Measurements from ENCODE around the gene FXYD6. TPM values are rescaled to one million over a fixed set of nuclear protein-coding genes. Genes with fewer than 3 reads are reported as not detected.

FXYD6 gene
- total RNA-seq, 2 donors from 2014 or later = 0.17 to 0.25 TPM

GRCh38 chr11:117888139-117888566, 11.7 kb upstream of the FXYD6 start:
- ATAC-seq (replicated peaks in 1 of 2) = no peak
- H3K27me3 Mint-ChIP-seq (ENCODE audit: low read depth) = peaks cover 12% of the 10 kb centered on the region
- peaks cover 6% of the 10 kb centered on the region for H3K4me1 Mint-ChIP-seq (ENCODE audit: low read depth)
- H3K9me3 Mint-ChIP-seq = peaks cover 0 to 6% of the 10 kb centered on the region in 2 donors
- peaks cover 0 to 2% of the 10 kb centered on the region in 2 donors for H3K36me3 Mint-ChIP-seq (ENCODE audit: insufficient read depth in 2 of 2)
- H3K4me3 Mint-ChIP-seq = no peak overlapping the region
- no peak overlapping the region for H3K27ac Mint-ChIP-seq
- DNase-seq = no peak

- H3K9me3 Mint-ChIP-seq = peaks cover 0 to 4% of the 10 kb centered on the region in 2 donors
- no peak overlapping the region for H3K4me3 Mint-ChIP-seq
- ATAC-seq (replicated peaks in 1 of 2) = no peak
- peaks cover 12% of the 10 kb centered on the region for H3K27me3 Mint-ChIP-seq (ENCODE audit: low read depth)
- DNase-seq = no peak
- no peak overlapping the region for H3K27ac Mint-ChIP-seq
- peaks cover 0 to 2% of the 10 kb centered on the region in 2 donors for H3K36me3 Mint-ChIP-seq (ENCODE audit: insufficient read depth in 2 of 2)
- H3K4me1 Mint-ChIP-seq (ENCODE audit: low read depth) = peaks cover 6% of the 10 kb centered on the region
These were observed 11.1 kb upstream of the FXYD6 start for GRCh38 chr11:117887431-117888138.

DNA sequence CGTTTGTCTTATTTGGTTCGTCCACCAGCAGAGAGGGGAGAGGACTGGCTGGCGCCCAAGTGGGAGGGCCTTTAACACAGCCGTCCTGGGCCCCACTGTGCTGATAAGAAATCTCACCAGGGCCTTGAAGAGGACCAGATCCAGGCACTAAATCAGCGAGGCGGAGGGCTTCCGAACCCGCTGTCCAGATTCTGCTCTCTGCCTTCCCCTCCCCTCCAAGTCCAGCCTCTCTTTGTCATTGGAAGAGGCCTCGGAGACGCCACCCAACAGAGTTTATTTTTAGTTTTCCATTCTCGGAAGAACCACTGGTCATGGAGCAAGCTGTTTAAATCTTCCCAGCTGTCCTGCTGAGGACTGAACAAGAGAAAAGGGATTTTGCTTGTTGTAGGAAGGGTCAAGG, 9.3 kb upstream of the FXYD6 start:
- peaks cover 0 to under 1% of the 10 kb centered on the region in 2 donors for H3K36me3 Mint-ChIP-seq (ENCODE audit: insufficient read depth in 2 of 2)
- H3K4me3 Mint-ChIP-seq = no peak overlapping the region
- H3K27me3 Mint-ChIP-seq (ENCODE audit: low read depth) = peaks cover 21% of the 10 kb centered on the region
- no peak overlapping the region for H3K27ac Mint-ChIP-seq
- ATAC-seq (replicated peaks in 1 of 2) (no peak), DNase-seq (no peak)
- H3K4me1 Mint-ChIP-seq (ENCODE audit: low read depth) = peaks cover 6% of the 10 kb centered on the region
- H3K9me3 Mint-ChIP-seq = peaks cover 0 to 2% of the 10 kb centered on the region in 2 donors

DNA sequence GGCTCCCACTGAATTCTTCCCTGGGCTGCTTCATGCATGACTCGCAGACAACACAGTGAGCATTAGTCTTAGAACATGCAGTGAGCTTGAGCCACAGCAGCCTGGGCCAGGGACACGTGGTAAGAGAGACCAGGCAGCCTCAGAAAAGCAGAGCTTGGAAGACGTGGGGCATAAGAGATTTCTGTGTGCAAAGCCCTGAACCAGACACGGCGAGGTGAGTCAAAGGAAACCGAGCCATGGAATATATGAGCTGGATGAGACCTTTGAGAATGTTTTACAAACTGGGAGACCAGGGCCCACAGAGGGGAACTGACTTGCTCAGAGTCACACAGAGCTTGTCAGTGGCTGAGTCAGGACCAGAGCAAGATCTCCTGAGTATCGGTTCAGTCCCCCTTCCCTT, 8.5 kb upstream of the FXYD6 start:
- Mint-ChIP-seq H3K9me3 (peaks cover 0 to 2% of the 10 kb centered on the region in 2 donors), H3K4me1 (ENCODE audit: low read depth) (peaks cover 6% of the 10 kb centered on the region), H3K27me3 (ENCODE audit: low read depth) (peaks cover 29% of the 10 kb centered on the region), H3K27ac (no peak overlapping the region), H3K36me3 (ENCODE audit: insufficient read depth in 2 of 2) (no peaks in the 10 kb centered on the region), H3K4me3 (no peak overlapping the region)
- DNase-seq = no peak
- ATAC-seq (replicated peaks in 1 of 2) = peak; percentile 52 to 62

DNA sequence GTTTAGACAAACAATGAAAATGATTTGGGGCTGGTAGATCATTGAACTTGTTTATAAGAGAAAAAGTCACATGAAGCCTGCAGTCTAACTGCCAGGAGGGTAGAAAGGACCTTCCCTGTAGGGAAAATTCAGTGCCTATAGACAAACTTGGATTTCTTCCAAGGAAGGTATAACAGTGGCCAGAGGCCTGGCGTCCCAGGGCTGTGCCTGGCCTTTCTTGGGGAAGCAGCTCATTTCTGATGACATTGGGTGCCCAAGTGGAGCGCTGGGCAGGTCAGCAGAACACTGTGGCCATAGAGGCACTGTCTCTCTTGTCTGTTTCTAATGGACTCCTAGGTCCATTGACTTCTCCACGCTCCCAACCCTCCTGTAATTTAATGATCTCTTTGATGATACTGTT, 6.6 kb upstream of the FXYD6 start:
- no peak overlapping the region for H3K4me3 Mint-ChIP-seq
- H3K4me1 Mint-ChIP-seq (ENCODE audit: low read depth) = peaks cover 6% of the 10 kb centered on the region
- H3K9me3 Mint-ChIP-seq = no peaks in the 10 kb centered on the region
- no peak for DNase-seq
- H3K27ac Mint-ChIP-seq = no peak overlapping the region
- no peak for ATAC-seq (replicated peaks in 1 of 2)
- H3K36me3 Mint-ChIP-seq (ENCODE audit: insufficient read depth in 2 of 2) = no peaks in the 10 kb centered on the region
- peaks cover 33% of the 10 kb centered on the region for H3K27me3 Mint-ChIP-seq (ENCODE audit: low read depth)

DNA sequence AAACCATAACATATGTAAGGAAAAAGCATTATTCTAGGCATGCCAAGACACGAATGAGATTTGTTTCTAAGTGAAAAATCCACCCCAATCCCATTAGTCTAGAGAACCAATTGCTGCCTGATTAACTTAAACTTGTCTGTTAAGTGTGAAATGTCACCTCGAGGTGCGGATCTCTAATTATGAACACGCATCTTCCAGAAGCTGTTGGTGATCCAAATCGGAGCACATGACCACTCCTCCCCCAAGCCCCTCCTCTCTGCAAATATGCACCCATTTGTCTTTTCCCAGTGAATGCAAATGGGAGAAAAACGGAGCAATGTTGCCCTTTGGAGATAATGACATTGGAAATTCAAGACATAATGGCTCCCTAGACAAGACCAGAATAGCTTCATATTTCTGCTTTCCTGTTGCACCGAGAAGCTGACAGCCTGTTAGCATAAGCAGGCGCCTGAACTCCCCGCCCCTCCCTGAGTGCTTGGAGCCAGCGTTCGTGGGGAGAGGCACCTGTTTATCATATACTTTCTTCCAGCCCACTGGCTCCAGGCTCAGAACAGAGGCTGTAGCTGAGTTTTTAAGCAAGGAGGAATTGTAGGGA, 6.0 kb upstream of the FXYD6 start:
- H3K27me3 Mint-ChIP-seq (ENCODE audit: low read depth) = peaks cover 36% of the 10 kb centered on the region
- H3K4me3 Mint-ChIP-seq = no peak overlapping the region
- ATAC-seq (replicated peaks in 1 of 2) = no peak
- no peak overlapping the region for H3K27ac Mint-ChIP-seq
- peaks cover 6% of the 10 kb centered on the region for H3K4me1 Mint-ChIP-seq (ENCODE audit: low read depth)
- no peak for DNase-seq
- no peaks in the 10 kb centered on the region for H3K9me3 Mint-ChIP-seq
- H3K36me3 Mint-ChIP-seq (ENCODE audit: insufficient read depth in 2 of 2) = no peaks in the 10 kb centered on the region

DNA sequence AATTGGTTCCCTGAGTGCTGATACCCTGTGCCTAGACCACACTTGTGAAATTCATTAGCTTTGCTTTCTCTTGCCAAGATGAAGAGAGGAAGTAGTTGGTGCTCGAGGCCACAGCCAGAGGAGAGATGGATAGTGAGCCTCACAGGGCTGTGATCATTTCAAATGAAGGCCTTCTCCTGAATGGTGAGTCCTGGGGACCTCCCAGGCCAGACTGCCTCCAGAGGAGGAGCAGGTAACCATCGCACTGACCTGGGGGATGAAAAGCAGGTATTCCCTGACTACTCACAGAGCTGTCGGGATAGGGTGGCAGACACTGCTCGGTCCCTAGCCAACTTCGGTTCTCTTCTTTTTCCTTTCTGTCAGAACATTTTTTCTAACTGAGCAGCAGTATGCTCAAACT, 4.8 kb upstream of the FXYD6 start:
- Mint-ChIP-seq H3K4me3 (no peak overlapping the region), H3K27ac (no peak overlapping the region), H3K4me1 (ENCODE audit: low read depth) (peaks cover 13% of the 10 kb centered on the region), H3K27me3 (ENCODE audit: low read depth) (peaks cover 45% of the 10 kb centered on the region), H3K9me3 (no peaks in the 10 kb centered on the region), H3K36me3 (ENCODE audit: insufficient read depth in 2 of 2) (no peaks in the 10 kb centered on the region)
- no peak for DNase-seq
- no peak for ATAC-seq (replicated peaks in 1 of 2)

DNA sequence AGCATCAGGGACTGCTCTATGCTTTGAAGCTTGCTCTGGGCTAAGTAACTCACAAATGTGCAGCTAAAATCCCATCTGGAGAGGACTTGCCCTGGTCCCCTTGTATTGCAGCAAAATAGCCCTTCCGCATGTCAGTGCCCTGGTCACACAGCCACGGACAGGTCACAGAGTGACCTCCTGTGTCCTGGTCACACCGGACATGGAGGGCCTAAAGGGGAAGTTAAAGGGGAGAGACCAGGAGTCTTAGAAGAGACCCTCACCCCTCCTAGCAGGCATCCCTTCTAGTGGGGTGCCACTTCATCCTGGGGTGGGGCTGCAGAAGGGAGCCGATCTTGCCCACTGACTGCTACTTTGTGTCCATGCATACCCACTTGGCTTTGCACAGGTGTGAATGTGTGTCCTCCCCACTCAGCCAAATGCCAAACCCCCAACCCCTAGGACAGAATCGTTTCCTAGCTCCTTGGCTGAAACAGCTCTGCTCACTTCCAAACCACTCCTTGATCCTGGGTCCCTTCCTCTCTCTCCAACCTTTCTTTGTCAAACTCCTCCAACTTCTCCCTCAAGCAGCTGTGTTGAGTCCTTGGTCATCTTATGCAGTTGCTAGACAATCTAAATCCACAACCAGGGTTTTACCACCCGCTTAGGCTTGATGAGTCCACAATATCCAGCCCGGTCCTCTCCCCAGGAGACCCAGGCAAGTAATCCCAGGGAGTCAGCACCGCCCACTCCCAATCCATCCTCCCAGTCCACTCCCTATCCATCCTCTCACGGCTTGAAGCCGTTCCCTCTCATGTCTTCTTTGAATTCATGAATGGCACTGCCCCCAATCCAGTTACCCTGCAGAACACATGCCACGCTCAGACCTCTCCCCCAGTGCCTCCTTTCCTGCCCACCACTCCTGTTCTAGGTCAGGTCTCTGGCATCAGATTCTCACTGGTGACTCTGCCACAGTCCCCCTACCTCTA, 3.3 kb upstream of the FXYD6 start:
- Mint-ChIP-seq H3K36me3 (ENCODE audit: insufficient read depth in 2 of 2) (peaks cover 2 to 3% of the 10 kb centered on the region in 2 donors), H3K9me3 (no peaks in the 10 kb centered on the region), H3K27ac (no peak overlapping the region), H3K27me3 (ENCODE audit: low read depth) (peaks cover 59% of the 10 kb centered on the region), H3K4me3 (no peak overlapping the region), H3K4me1 (ENCODE audit: low read depth) (peaks cover 23% of the 10 kb centered on the region)
- DNase-seq (no peak), ATAC-seq (replicated peaks in 1 of 2) (no peak)

- no peak overlapping the region for H3K27ac Mint-ChIP-seq
- H3K4me1 Mint-ChIP-seq (ENCODE audit: low read depth) = peaks cover 22% of the 10 kb centered on the region
- peaks cover 2 to 3% of the 10 kb centered on the region in 2 donors for H3K36me3 Mint-ChIP-seq (ENCODE audit: insufficient read depth in 2 of 2)
- no peak overlapping the region for H3K4me3 Mint-ChIP-seq
- no peaks in the 10 kb centered on the region for H3K9me3 Mint-ChIP-seq
- peaks cover 67% of the 10 kb centered on the region for H3K27me3 Mint-ChIP-seq (ENCODE audit: low read depth)
- ATAC-seq (replicated peaks in 1 of 2) (no peak), DNase-seq (no peak)
These were observed 2.5 kb upstream of the FXYD6 start for GRCh38 chr11:117878939-117879475.

DNA sequence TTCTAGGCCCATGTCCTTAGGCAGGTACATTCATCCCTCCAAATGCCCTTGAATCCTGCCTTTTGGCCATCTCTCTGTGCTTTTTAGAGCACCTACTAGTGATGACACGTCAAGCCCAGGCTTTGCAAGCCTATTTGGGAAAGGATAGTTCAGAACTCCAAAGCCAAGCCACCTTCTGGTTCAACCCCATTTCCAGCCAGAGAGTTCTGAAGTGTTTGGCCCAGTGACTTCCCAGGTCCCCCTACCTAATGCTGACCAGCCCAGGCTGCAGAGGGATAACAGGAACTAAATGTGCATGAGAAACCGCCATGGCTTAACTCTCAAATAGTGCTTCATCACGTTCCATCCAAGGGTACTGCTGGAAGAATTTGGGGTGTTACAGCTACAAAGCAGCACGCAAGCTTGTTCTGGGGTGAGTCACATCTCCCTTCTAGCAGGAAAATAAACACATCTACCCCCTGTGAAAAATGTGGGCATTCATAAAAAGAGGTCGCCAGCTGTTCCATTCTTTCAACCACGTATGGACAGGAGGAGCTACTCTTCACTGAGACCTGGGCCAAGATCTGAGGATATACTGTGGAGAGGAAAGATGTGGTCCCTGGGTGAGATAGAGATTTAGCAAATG, 2.0 kb upstream of the FXYD6 start:
- H3K27me3 Mint-ChIP-seq (ENCODE audit: low read depth) = peaks cover 71% of the 10 kb centered on the region
- no peak for DNase-seq
- ATAC-seq (replicated peaks in 1 of 2) = no peak
- H3K27ac Mint-ChIP-seq = no peak overlapping the region
- H3K9me3 Mint-ChIP-seq = no peaks in the 10 kb centered on the region
- H3K36me3 Mint-ChIP-seq (ENCODE audit: insufficient read depth in 2 of 2) = peaks cover 2 to 3% of the 10 kb centered on the region in 2 donors
- no peak overlapping the region for H3K4me3 Mint-ChIP-seq
- peaks cover 22% of the 10 kb centered on the region for H3K4me1 Mint-ChIP-seq (ENCODE audit: low read depth)

- Mint-ChIP-seq H3K36me3 (ENCODE audit: insufficient read depth in 2 of 2) (peaks cover 2 to 3% of the 10 kb centered on the region in 2 donors), H3K9me3 (no peaks in the 10 kb centered on the region), H3K4me1 (ENCODE audit: low read depth) (peaks cover 27% of the 10 kb centered on the region), H3K4me3 (peak overlapping the region; percentile 54 to 69), H3K27me3 (ENCODE audit: low read depth) (peaks cover 81% of the 10 kb centered on the region), H3K27ac (no peak overlapping the region)
- no peak for ATAC-seq (replicated peaks in 1 of 2)
- DNase-seq = no peak
These were observed 794 bp upstream of the FXYD6 start for GRCh38 chr11:117877120-117877784.

DNA sequence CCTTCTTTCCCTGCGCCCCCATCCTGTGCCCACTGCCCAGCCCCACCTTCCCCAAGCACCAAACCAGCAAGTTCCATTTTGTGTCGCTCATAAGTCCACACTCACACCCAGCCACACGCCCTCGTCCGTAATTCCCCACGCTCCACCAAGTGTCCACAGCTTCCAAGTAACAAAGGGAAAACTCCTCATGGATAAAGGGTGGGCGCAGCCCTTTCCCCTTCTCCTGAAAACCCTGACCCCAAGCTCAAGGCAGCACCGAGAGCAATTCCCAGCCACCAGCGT, 458 bp downstream of the FXYD6 start:
- DNase-seq (peak in 1 of 2 donors; percentile 8), ATAC-seq (replicated peaks in 1 of 2) (peak in 1 of 2 donors; percentile 38)
- H3K36me3 Mint-ChIP-seq (ENCODE audit: insufficient read depth in 2 of 2) = peaks cover 2 to 3% of the 10 kb centered on the region in 2 donors
- peak overlapping the region; percentile 90 to 92 for H3K4me3 Mint-ChIP-seq
- H3K27me3 Mint-ChIP-seq (ENCODE audit: low read depth) = peaks cover 82% of the 10 kb centered on the region
- H3K4me1 Mint-ChIP-seq (ENCODE audit: low read depth) = peaks cover 27% of the 10 kb centered on the region
- H3K27ac Mint-ChIP-seq = peak overlapping the region; percentile 2
- H3K9me3 Mint-ChIP-seq = no peaks in the 10 kb centered on the region

All from activated T-cell treated with anti-CD3 and anti-CD28 coated beads, Interleukin-2, amount 50 U/mL, for 72 hours (primary cell).